Heart left ventricle (tissue), 16 donors: ENCODE data around the gene P3H3. TPM values are rescaled to one million over a fixed set of nuclear protein-coding genes. Genes with fewer than 3 reads are reported as not detected.
A peak's percentile ranks its signal among the peaks of the same experiment; 100 is the strongest.
"Not testable (repeated sequence)": the region's sequence is repeated elsewhere in the genome, so short reads cannot be mapped to it uniquely, and the experiment has no call there.

Experiments used
- ATAC-seq, 4 donors: fragments of 200-7000 bp; cut with Tn5 transposase; one replicate each; pipeline ENCODE4 v1.9.1; 2020 to 2022; ENCODE audit warnings: moderate library complexity in 4 of 4, mild to moderate bottlenecking in 3 of 4, moderate number of reproducible peaks in 1 of 4
- DNase-seq, 5 donors: peaks; one replicate each; pipeline ENCODE4 v3.0.0-alpha.2; 2020
- H3K27ac ChIP-seq, 12 donors: fragments of 200-600 bp; sonication (generic) in 4 of 12; one replicate each; pipeline versions ENCODE4 v1.5.0 to v1.8.0; 2016 to 2022; ENCODE audit warnings: mild to moderate bottlenecking in 2 of 12
- H3K27me3 ChIP-seq, 9 donors: fragments of 200-600 bp; sonication (generic) in 2 of 9; one replicate each; pipeline versions ENCODE4 v1.5.1 to v1.8.0; 2016 to 2022; ENCODE audit warnings: mild to moderate bottlenecking in 3 of 9
- H3K36me3 ChIP-seq, 9 donors: fragments of 200-600 bp; sonication (generic) in 2 of 9; one replicate each; pipeline versions ENCODE4 v1.5.0 to v1.8.0; 2018 to 2022; ENCODE audit warnings: mild to moderate bottlenecking in 2 of 9
- H3K4me1 ChIP-seq, 12 donors: fragments of 200-600 bp; sonication (generic) in 4 of 12; one replicate each; pipeline versions ENCODE4 v1.5.0 to v1.8.0; 2016 to 2022; ENCODE audit warnings: mild to moderate bottlenecking in 3 of 12
- H3K4me3 ChIP-seq, 12 donors: fragments of 200-600 bp; sonication (generic) in 4 of 12; one replicate each; pipeline versions ENCODE4 v1.5.0 to v1.8.0; 2017 to 2022; ENCODE audit warnings: mild to moderate bottlenecking in 9 of 12, moderate library complexity in 4 of 12
- H3K9me3 ChIP-seq, 12 donors: fragments of 200-600 bp; sonication (generic) in 4 of 12; one replicate each; pipeline versions ENCODE4 v1.5.0 to v1.8.0; 2016 to 2022; ENCODE audit warnings: mild to moderate bottlenecking in 1 of 12
- POLR2A ChIP-seq, 2 donors: fragments of 450-650 bp; IDR thresholded peaks; one replicate each; pipeline ENCODE4 v1.6.1; 2017; ENCODE audit warnings: antibody characterized with exemption in 2 of 2, mild to moderate bottlenecking in 2 of 2, moderate library complexity in 2 of 2
- WGBS, 4 donors: extraction: QIAGEN DNeasy Blood & Tissue Kit in 2 of 4; methylation state at CpG; one replicate each; pipeline versions ENCODE4 v1.1.5 to v1.1.7; 2013 to 2018; 5-methylcytosine and 5-hydroxymethylcytosine counted together
- intact Hi-C, 10 donors: fragments of 100-400 bp; cut with DNase I; formaldehyde crosslinking; loops; one replicate each; pipeline versions ENCODE4 v1.11.1 to v1.14.2; 2022
- polyA plus RNA-seq, 2 donors: library from polyadenylated mRNA; stranded (reverse); fragments of 200-250 nt; gene quantifications; one replicate each; pipeline ENCODE4 v1.2.3, GENCODE V29; 2013
- total RNA-seq, 9 donors: library from RNA; depleted of rRNA in 2 of 9; stranded (reverse); fragments of >200 nt in 2 of 9; fragmentation: NEBNext Ultra II Directional in 3 of 9; extraction: Animal tissue kit (Norgen Biotek cat#: 25700) in 3 of 9; gene quantifications; one replicate each; pipeline versions ENCODE4 v1.1.0 to v1.2.4, GENCODE V29; 2016 to 2023
- TF ChIP-seq, protein P1 (sequence below), 12 donors: fragments of 200-600 bp; sonication (generic) in 4 of 12; IDR thresholded peaks; one replicate each; pipeline versions ENCODE4 v1.5.0 to v1.8.0; 2018 to 2022; ENCODE audit warnings: antibody characterized with exemption in 12 of 12, mild to moderate bottlenecking in 5 of 12
- donor health status: ischemic (EF 13 %, LVEDD 7.1; RV severe dilation, severe dysfunction).
- donor health status: healthy with polysubstance abuse.
- donor health status: DM: no; HTN: yes; CAD: no.
- donor health status: DM: no; HTN: no; CAD: no.
- donor health status: ischemic (EF 25% LVEDD 6.9; RV normal size, moderate dysfunction).
- donor health status: ischemic (EF 25% LVEDD 5.7; RV mildly dilated, moderate dysfunction).
- donor health status: healthy.
- donor health status: DM: yes; HTN: yes; CAD: no.
- donor health status: ischemic (EF 35%, LVEDD 5.7; RV mildly dilated, moderate dysfunction).
- donor health status: nonischemic (EF 11% LVEDD 7.7; RV severe dilation, severe dysfunction).
- donor health status: DM: yes; HTN: yes; CAD: no.
- donor health status: PGD.
- donor health status: ischemic (EF 29% LVEDD 5.4; RV normal size, mild dysfunction).
- donor health status: nonischemic (EF 23%, LVEDD 6.1; RV moderate dilation, normal function).

The P3H3 gene
- total and polyA plus RNA-seq, 11 donors: 4.2 to 29.9 (median 16.6) TPM

- ATAC-seq (no peak), DNase-seq (no peak)
- no peak overlapping the region for H3K27ac ChIP-seq
- WGBS, 4 donors: 97 to 100% (median 98%) methylated on average over 5 of the region's 5 CpGs
- TF ChIP-seq, protein P1, sequence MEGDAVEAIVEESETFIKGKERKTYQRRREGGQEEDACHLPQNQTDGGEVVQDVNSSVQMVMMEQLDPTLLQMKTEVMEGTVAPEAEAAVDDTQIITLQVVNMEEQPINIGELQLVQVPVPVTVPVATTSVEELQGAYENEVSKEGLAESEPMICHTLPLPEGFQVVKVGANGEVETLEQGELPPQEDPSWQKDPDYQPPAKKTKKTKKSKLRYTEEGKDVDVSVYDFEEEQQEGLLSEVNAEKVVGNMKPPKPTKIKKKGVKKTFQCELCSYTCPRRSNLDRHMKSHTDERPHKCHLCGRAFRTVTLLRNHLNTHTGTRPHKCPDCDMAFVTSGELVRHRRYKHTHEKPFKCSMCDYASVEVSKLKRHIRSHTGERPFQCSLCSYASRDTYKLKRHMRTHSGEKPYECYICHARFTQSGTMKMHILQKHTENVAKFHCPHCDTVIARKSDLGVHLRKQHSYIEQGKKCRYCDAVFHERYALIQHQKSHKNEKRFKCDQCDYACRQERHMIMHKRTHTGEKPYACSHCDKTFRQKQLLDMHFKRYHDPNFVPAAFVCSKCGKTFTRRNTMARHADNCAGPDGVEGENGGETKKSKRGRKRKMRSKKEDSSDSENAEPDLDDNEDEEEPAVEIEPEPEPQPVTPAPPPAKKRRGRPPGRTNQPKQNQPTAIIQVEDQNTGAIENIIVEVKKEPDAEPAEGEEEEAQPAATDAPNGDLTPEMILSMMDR (IDR thresholded peaks at IDR 0.05): no peak
- TF ChIP-seq POLR2A (IDR thresholded peaks at IDR 0.05): no peak
- no peak overlapping the region for H3K4me3 ChIP-seq
- H3K9me3 ChIP-seq: no peaks in the 10 kb centered on the region
- H3K4me1 ChIP-seq: no peaks in the 10 kb centered on the region
- intact Hi-C loops: no loop called here
- no peaks in the 10 kb centered on the region for H3K27me3 ChIP-seq
- H3K36me3 ChIP-seq: peaks cover 0 to 25% (median 15%) of the 10 kb centered on the region in 9 donors
Observed at GRCh38 chr12:6883252-6883651, 55.0 kb downstream of the P3H3 start.

- TF ChIP-seq, protein P1 (IDR thresholded peaks at IDR 0.05): no peak
- TF ChIP-seq POLR2A (IDR thresholded peaks at IDR 0.05): no peak
- ATAC-seq: peak in 2 of 4 donors; percentile 34 to 45
- H3K4me3 ChIP-seq: no peak overlapping the region
- intact Hi-C loops: no loop called here
- 90 to 97% (median 95%) methylated on average over 5 to 11 of the region's 11 CpGs for WGBS, 4 donors
- no peaks in the 10 kb centered on the region for H3K9me3 ChIP-seq
- no peaks in the 10 kb centered on the region for H3K4me1 ChIP-seq
- H3K27ac ChIP-seq: no peak overlapping the region
- no peaks in the 10 kb centered on the region for H3K27me3 ChIP-seq
- peaks cover 0 to 25% (median 15%) of the 10 kb centered on the region in 9 donors for H3K36me3 ChIP-seq
- DNase-seq: no peak
Observed at GRCh38 chr12:6883683-6884082, 55.5 kb downstream of the P3H3 start.

DNA sequence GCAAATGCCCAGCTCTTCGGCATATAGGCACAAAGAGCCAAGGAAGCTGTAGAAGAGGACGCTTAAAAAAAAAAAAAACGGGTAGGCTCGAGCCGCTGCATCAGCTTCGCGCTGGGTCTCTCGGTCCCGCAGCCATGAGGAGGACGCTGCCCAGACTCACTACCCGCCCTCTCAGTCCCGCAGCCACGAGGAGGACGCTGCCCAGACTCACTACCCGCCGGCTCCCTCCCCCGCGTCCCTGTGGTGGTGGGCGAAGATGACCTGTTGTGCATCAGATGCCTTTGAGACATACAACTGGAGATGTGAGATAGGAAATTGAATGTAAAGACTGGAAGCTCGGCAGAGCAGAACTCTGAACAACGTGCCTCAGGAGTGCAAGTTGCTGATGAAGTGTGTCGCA lies 56.3 kb downstream of the P3H3 start:
- Histone ChIP-seq H3K27ac (no peak overlapping the region), H3K9me3 (no peaks in the 10 kb centered on the region), H3K4me3 (no peak overlapping the region), H3K36me3 (peaks cover 0 to 25% (median 15%) of the 10 kb centered on the region in 9 donors), H3K4me1 (no peaks in the 10 kb centered on the region), H3K27me3 (no peaks in the 10 kb centered on the region)
- no peak for DNase-seq
- WGBS, 4 donors: 73 to 77% (median 75%) methylated on average over 22 of the region's 22 CpGs
- TF ChIP-seq, protein P1 (IDR thresholded peaks at IDR 0.05): no peak
- TF ChIP-seq POLR2A (IDR thresholded peaks at IDR 0.05): no peak
- intact Hi-C loops: no loop called here
- ATAC-seq: peak in 1 of 4 donors; percentile 25

GRCh38 chr12:6886206-6886999 lies 58.2 kb downstream of the P3H3 start:
- ATAC-seq, H3K9me3 ChIP-seq, H3K27ac ChIP-seq, H3K27me3 ChIP-seq, DNase-seq, H3K4me3 ChIP-seq, intact Hi-C loops, H3K4me1 ChIP-seq: not testable (repeated sequence)
- WGBS, 4 donors: 79 to 89% (median 83%) methylated on average over 11 to 12 of the region's 15 CpGs
- H3K36me3 ChIP-seq: peaks cover 0 to 25% (median 15%) of the 10 kb centered on the region in 9 donors
